Suprapubic skin (tissue), 4 donors: ENCODE data around the gene MS4A3. TPM values are rescaled to one million over a fixed set of nuclear protein-coding genes. Genes with fewer than 3 reads are reported as not detected.

Source experiments
- DNase-seq, 2 donors: peaks; one replicate each; pipeline ENCODE4 v3.0.0-alpha.2; 2019; ENCODE audit warnings: low spot score in 2 of 2
- H3K27ac ChIP-seq: fragments of 200-600 bp; sonication (generic); one replicate; pipeline ENCODE4 v1.5.1; 2019
- H3K27me3 ChIP-seq: fragments of 200-600 bp; sonication (generic); one replicate; pipeline ENCODE4 v1.5.1; 2019
- H3K36me3 ChIP-seq: fragments of 200-600 bp; sonication (generic); one replicate; pipeline ENCODE4 v1.5.1; 2019
- H3K4me1 ChIP-seq: fragments of 200-600 bp; sonication (generic); one replicate; pipeline ENCODE4 v1.5.1; 2019
- H3K4me3 ChIP-seq: fragments of 200-600 bp; sonication (generic); one replicate; pipeline ENCODE4 v1.5.1; 2019; ENCODE audit warnings: mild to moderate bottlenecking
- H3K9me3 ChIP-seq: fragments of 200-600 bp; sonication (generic); one replicate; pipeline ENCODE4 v1.5.1; 2019
- CTCF ChIP-seq, 2 donors: fragments of 200-600 bp in 1 of 2; fragments of 450-650 bp in 1 of 2; sonication (generic) in 1 of 2; IDR thresholded peaks; one replicate each; pipeline ENCODE4 v1.5.1; 2016 to 2019; ENCODE audit warnings: antibody characterized with exemption in 2 of 2, mild to moderate bottlenecking in 1 of 2, moderate library complexity in 1 of 2
- EP300 ChIP-seq: sonication (generic); formaldehyde crosslinking; IDR thresholded peaks from one replicate; pipeline ENCODE4 v1.6.1; 2017; ENCODE audit warnings: antibody characterized with exemption
- POLR2A ChIP-seq, 2 donors: fragments of 450-650 bp; IDR thresholded peaks; one replicate each; pipeline ENCODE4 v1.6.1; 2017; ENCODE audit warnings: antibody characterized with exemption in 2 of 2, mild to moderate bottlenecking in 2 of 2, moderate library complexity in 2 of 2
- POLR2AphosphoS5 ChIP-seq, 3 donors: sonication (generic); formaldehyde crosslinking; IDR thresholded peaks; one replicate each; pipeline ENCODE4 v1.6.1; 2017; ENCODE audit warnings: antibody characterized with exemption in 3 of 3
- WGBS: methylation state at CpG from one replicate; pipeline ENCODE4 v1.1.5; 2018; 5-methylcytosine and 5-hydroxymethylcytosine counted together
- total RNA-seq, 4 donors: library from RNA; depleted of rRNA; stranded (reverse); fragments of >200 nt; gene quantifications; one replicate each; pipeline ENCODE4 v1.1.0, GENCODE V29; 2016

MS4A3 gene
- total RNA-seq, 4 donors from 2014 or later, result not detected

GRCh38 chr11:60077216-60077817, 20.9 kb downstream of the MS4A3 start:
- H3K27me3 ChIP-seq, result no peaks in the 10 kb centered on the region
- no peak for TF ChIP-seq CTCF (IDR thresholded peaks at IDR 0.05)
- TF ChIP-seq POLR2A (IDR thresholded peaks at IDR 0.05), result no peak
- TF ChIP-seq POLR2AphosphoS5 (IDR thresholded peaks at IDR 0.05), result no peak
- TF ChIP-seq EP300, result no peak
- H3K4me1 ChIP-seq, result no peaks in the 10 kb centered on the region
- H3K36me3 ChIP-seq, result no peaks in the 10 kb centered on the region
- no peaks in the 10 kb centered on the region for H3K9me3 ChIP-seq
- no peak for DNase-seq
- no peak overlapping the region for H3K27ac ChIP-seq
- no peak overlapping the region for H3K4me3 ChIP-seq
- WGBS, result 75% methylated on average over 15 of the region's 15 CpGs

- Histone ChIP-seq H3K9me3 (no peaks in the 10 kb centered on the region), H3K27ac (no peak overlapping the region), H3K27me3 (no peaks in the 10 kb centered on the region), H3K4me1 (no peaks in the 10 kb centered on the region), H3K36me3 (no peaks in the 10 kb centered on the region), H3K4me3 (no peak overlapping the region)
- no peak for DNase-seq
- TF ChIP-seq EP300, result no peak
- no peak for TF ChIP-seq POLR2A (IDR thresholded peaks at IDR 0.05)
- TF ChIP-seq POLR2AphosphoS5 (IDR thresholded peaks at IDR 0.05), result no peak
- no peak for TF ChIP-seq CTCF (IDR thresholded peaks at IDR 0.05)
- WGBS, result 95% methylated on average over 1 of the region's 1 CpG
Measured at GRCh38 chr11:60077981-60078380, 21.5 kb downstream of the MS4A3 start.

GRCh38 chr11:60078745-60079144, 22.3 kb downstream of the MS4A3 start:
- no peaks in the 10 kb centered on the region for H3K27me3 ChIP-seq
- no peak overlapping the region for H3K27ac ChIP-seq
- DNase-seq, result no peak
- TF ChIP-seq POLR2A (IDR thresholded peaks at IDR 0.05), result no peak
- no peak for TF ChIP-seq CTCF (IDR thresholded peaks at IDR 0.05)
- TF ChIP-seq POLR2AphosphoS5 (IDR thresholded peaks at IDR 0.05), result no peak
- no peak overlapping the region for H3K4me3 ChIP-seq
- no peaks in the 10 kb centered on the region for H3K9me3 ChIP-seq
- no peaks in the 10 kb centered on the region for H3K36me3 ChIP-seq
- 72% methylated on average over 4 of the region's 4 CpGs for WGBS
- no peaks in the 10 kb centered on the region for H3K4me1 ChIP-seq

- 66% methylated on average over 3 of the region's 3 CpGs for WGBS
- TF ChIP-seq CTCF (IDR thresholded peaks at IDR 0.05) (no peak), POLR2AphosphoS5 (IDR thresholded peaks at IDR 0.05) (no peak), EP300 (no peak), POLR2A (IDR thresholded peaks at IDR 0.05) (no peak)
- no peaks in the 10 kb centered on the region for H3K9me3 ChIP-seq
- no peaks in the 10 kb centered on the region for H3K36me3 ChIP-seq
- no peak overlapping the region for H3K27ac ChIP-seq
- H3K4me1 ChIP-seq, result no peaks in the 10 kb centered on the region
- no peak for DNase-seq
- H3K4me3 ChIP-seq, result no peak overlapping the region
- H3K27me3 ChIP-seq, result no peaks in the 10 kb centered on the region
Measured at GRCh38 chr11:60080535-60080934, 24.1 kb downstream of the MS4A3 start.

- no peaks in the 10 kb centered on the region for H3K9me3 ChIP-seq
- no peak for TF ChIP-seq POLR2AphosphoS5 (IDR thresholded peaks at IDR 0.05)
- no peak for TF ChIP-seq CTCF (IDR thresholded peaks at IDR 0.05)
- TF ChIP-seq POLR2A (IDR thresholded peaks at IDR 0.05), result no peak
- no peak for TF ChIP-seq EP300
- H3K27ac ChIP-seq, result no peak overlapping the region
- 54% methylated on average over 3 of the region's 3 CpGs for WGBS
- no peaks in the 10 kb centered on the region for H3K27me3 ChIP-seq
- H3K4me3 ChIP-seq, result no peak overlapping the region
- no peak for DNase-seq
- no peaks in the 10 kb centered on the region for H3K4me1 ChIP-seq
- H3K36me3 ChIP-seq, result no peaks in the 10 kb centered on the region
Measured at GRCh38 chr11:60084631-60085273, 28.3 kb downstream of the MS4A3 start.
